Smooth muscle cell (in vitro differentiated cells): Measurements from ENCODE around the gene IL7R. TPM values are rescaled to one million over a fixed set of nuclear protein-coding genes. Genes with fewer than 3 reads are reported as not detected.

Experiments
- DNase-seq: peaks from one replicate; lab custom pipeline; 2025; ENCODE audit not compliant: unreplicated experiment; lab: John Stamatoyannopoulos, UW
- H2AFZ ChIP-seq: fragments of 200-600 bp; sonication (generic); 2 replicates; pipeline ENCODE4 v1.6.0; 2016; ENCODE audit warnings: antibody characterized with exemption, low read depth, mild to moderate bottlenecking
- H3F3A ChIP-seq: fragments of 200-600 bp; sonication (generic); 2 replicates; pipeline ENCODE4 v1.6.0; 2017; ENCODE audit warnings: antibody characterized with exemption, low read depth
- H3K27ac ChIP-seq: fragments of 200-600 bp; sonication (generic); 2 replicates; pipeline ENCODE4 v1.5.1; 2016; ENCODE audit warnings: low read depth, mild to moderate bottlenecking
- H3K27me3 ChIP-seq: fragments of 200-600 bp; sonication (generic); 2 replicates; pipeline ENCODE4 v1.6.1; 2016; ENCODE audit warnings: low read depth, mild to moderate bottlenecking
- H3K36me3 ChIP-seq: fragments of 200-600 bp; sonication (generic); 2 replicates; pipeline ENCODE4 v1.5.1; 2016; ENCODE audit warnings: low read depth
- H3K4me1 ChIP-seq: fragments of 200-600 bp; sonication (generic); 2 replicates; pipeline ENCODE4 v1.5.1; 2016; ENCODE audit warnings: low read depth
- H3K4me2 ChIP-seq: fragments of 200-600 bp; sonication (generic); 2 replicates; pipeline ENCODE4 v1.6.0; 2016; ENCODE audit warnings: mild to moderate bottlenecking
- H3K4me3 ChIP-seq: fragments of 200-600 bp; sonication (generic); 2 replicates; pipeline ENCODE4 v1.5.1; 2016; ENCODE audit warnings: mild to moderate bottlenecking
- H3K79me2 ChIP-seq: fragments of 200-600 bp; sonication (generic); 2 replicates; pipeline ENCODE4 v1.6.0; 2016; ENCODE audit warnings: low read depth, mild to moderate bottlenecking
- H3K9ac ChIP-seq: fragments of 200-600 bp; sonication (generic); 2 replicates; pipeline ENCODE4 v1.6.0; 2016; ENCODE audit warnings: low read depth
- H3K9me3 ChIP-seq: fragments of 200-600 bp; sonication (generic); replicated peaks from 2 replicates; pipeline ENCODE4 v1.5.1; 2016; ENCODE audit warnings: low read depth
- H4K20me1 ChIP-seq: fragments of 200-600 bp; sonication (generic); 2 replicates; pipeline ENCODE4 v1.6.0; 2016; ENCODE audit warnings: low read depth
- WGBS: methylation state at CpG from one replicate; pipeline ENCODE4 v1.1.7; 2016; ENCODE audit warnings: low lambda C conversion rate; 5-methylcytosine and 5-hydroxymethylcytosine counted together
- polyA plus RNA-seq: library from polyadenylated mRNA; unstranded; fragments of >200 nt; fragmentation: Nextera tagmentation; extraction: Ambion mirVana; gene quantifications from 2 replicates; pipeline ENCODE4 v1.2.1, GENCODE V29; 2016
- total RNA-seq: library from RNA; depleted of rRNA; stranded (reverse); fragments of >200 nt; gene quantifications from 2 replicates; pipeline ENCODE4 v1.2.3, GENCODE V29; 2014
- TF ChIP-seq, protein P1 (sequence below): fragments of 200-600 bp; sonication (generic); IDR thresholded peaks from 2 replicates; pipeline ENCODE4 v1.5.1; 2017; ENCODE audit warnings: borderline replicate concordance, mild to moderate bottlenecking, antibody characterized with exemption; ENCODE audit not compliant: insufficient read depth, poor library complexity, severe bottlenecking

Gene IL7R
- total and polyA plus RNA-seq, 2 experiments from 2014 or later, result 4.4 to 15.9 TPM

DNA sequence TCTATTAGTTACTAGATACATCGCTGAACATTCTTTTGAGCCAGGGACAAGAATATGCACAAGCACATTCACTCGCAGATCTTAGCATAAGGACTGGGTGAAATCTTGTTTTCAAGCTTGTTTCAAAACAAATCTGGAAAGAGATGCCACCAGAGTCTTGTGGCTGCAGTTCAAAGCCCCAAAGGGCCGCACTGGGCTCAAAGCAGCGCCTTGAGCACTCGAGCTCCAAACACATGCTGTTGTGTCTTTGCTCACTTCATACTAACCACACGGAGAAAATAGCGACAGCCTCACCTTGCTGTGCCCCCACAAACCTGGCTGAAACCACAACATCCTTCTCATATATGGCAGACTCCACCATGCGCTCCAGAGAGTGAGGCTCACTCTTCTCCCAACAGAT, 34.2 kb upstream of the IL7R start:
- Histone ChIP-seq H3K9me3 (no peaks in the 10 kb centered on the region), H3K27me3 (no peaks in the 10 kb centered on the region), H3F3A (no peaks in the 10 kb centered on the region), H3K36me3 (no peaks in the 10 kb centered on the region), H2AFZ (no peak overlapping the region), H3K4me1 (no peaks in the 10 kb centered on the region), H3K27ac (no peak overlapping the region), H3K79me2 (no peaks in the 10 kb centered on the region), H3K4me2 (no peak overlapping the region), H3K4me3 (no peak overlapping the region), H4K20me1 (no peaks in the 10 kb centered on the region), H3K9ac (no peak overlapping the region)
- no peak for DNase-seq
- WGBS, result 91% methylated on average over 8 of the region's 8 CpGs
- TF ChIP-seq, protein P1, sequence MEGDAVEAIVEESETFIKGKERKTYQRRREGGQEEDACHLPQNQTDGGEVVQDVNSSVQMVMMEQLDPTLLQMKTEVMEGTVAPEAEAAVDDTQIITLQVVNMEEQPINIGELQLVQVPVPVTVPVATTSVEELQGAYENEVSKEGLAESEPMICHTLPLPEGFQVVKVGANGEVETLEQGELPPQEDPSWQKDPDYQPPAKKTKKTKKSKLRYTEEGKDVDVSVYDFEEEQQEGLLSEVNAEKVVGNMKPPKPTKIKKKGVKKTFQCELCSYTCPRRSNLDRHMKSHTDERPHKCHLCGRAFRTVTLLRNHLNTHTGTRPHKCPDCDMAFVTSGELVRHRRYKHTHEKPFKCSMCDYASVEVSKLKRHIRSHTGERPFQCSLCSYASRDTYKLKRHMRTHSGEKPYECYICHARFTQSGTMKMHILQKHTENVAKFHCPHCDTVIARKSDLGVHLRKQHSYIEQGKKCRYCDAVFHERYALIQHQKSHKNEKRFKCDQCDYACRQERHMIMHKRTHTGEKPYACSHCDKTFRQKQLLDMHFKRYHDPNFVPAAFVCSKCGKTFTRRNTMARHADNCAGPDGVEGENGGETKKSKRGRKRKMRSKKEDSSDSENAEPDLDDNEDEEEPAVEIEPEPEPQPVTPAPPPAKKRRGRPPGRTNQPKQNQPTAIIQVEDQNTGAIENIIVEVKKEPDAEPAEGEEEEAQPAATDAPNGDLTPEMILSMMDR, result no peak

DNA sequence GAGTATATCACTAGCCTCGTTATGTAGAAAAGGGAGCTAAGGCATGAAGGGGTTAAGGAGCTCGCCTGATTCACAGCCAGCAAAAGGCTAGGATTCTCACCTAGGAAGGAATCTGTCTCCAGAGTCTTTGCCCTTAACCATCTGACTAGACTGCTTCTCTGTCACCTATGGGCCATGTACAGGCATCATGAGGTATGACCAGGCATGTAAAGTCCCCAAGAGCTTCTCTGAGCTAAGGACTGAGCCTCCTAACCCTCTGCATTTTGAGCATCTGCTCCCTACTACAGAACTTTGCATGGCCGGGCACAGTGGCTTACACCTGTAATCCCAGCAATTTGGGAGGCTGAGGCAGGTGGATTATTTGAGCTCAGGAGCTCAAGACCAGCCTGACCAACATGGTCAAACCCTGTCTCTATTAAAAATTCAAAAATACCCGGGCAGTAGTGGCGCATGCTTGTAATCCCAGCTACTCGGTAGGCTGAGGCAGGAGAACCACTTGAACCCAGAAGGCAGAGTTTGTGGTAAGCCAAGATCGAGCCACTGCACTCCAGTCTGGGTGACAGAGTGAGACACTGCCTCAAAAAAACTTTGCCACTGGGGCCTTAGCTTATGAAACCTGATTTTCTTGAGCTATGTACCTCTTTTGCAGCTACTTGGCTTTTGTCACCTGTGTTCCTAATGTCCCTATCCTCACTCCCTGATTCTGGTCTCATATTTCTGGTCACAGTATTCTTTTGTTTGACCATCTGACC, 33.2 kb upstream of the IL7R start:
- Histone ChIP-seq H4K20me1 (no peaks in the 10 kb centered on the region), H3F3A (no peaks in the 10 kb centered on the region), H3K79me2 (no peaks in the 10 kb centered on the region), H3K4me2 (no peak overlapping the region), H3K36me3 (no peaks in the 10 kb centered on the region), H3K27ac (no peak overlapping the region), H3K9me3 (no peaks in the 10 kb centered on the region), H3K4me3 (no peak overlapping the region), H3K9ac (no peak overlapping the region), H2AFZ (no peak overlapping the region), H3K4me1 (no peaks in the 10 kb centered on the region), H3K27me3 (no peaks in the 10 kb centered on the region)
- TF ChIP-seq, protein P1, result no peak
- DNase-seq, result no peak
- 75% methylated on average over 7 of the region's 7 CpGs for WGBS

DNA sequence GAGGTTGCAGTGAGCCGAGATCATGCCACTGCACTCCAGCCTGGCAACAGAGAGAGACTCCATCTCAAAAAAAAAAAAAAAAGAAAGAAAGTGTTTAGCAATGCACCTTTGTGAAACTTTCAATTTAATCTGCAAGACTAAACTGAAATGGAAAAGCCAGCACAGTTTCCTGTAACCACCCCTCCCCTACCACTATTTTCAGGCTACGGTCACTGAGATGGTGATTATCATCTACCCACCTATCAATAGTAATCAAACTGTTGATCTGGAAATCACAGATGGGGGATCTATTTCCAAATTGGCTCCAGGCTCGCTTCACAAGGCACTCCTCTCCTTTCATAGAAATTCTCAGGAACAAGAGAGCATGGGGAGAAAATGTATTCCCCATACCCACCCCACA, 30.6 kb upstream of the IL7R start:
- Histone ChIP-seq H2AFZ (no peak overlapping the region), H3K9me3 (no peaks in the 10 kb centered on the region), H3K9ac (no peak overlapping the region), H3K4me3 (no peak overlapping the region), H3K4me1 (no peaks in the 10 kb centered on the region), H3K36me3 (no peaks in the 10 kb centered on the region), H3K27ac (no peak overlapping the region), H4K20me1 (no peaks in the 10 kb centered on the region), H3F3A (no peaks in the 10 kb centered on the region), H3K4me2 (no peak overlapping the region), H3K79me2 (no peaks in the 10 kb centered on the region), H3K27me3 (no peaks in the 10 kb centered on the region)
- 83% methylated on average over 3 of the region's 3 CpGs for WGBS
- TF ChIP-seq, protein P1, result no peak
- no peak for DNase-seq

DNA sequence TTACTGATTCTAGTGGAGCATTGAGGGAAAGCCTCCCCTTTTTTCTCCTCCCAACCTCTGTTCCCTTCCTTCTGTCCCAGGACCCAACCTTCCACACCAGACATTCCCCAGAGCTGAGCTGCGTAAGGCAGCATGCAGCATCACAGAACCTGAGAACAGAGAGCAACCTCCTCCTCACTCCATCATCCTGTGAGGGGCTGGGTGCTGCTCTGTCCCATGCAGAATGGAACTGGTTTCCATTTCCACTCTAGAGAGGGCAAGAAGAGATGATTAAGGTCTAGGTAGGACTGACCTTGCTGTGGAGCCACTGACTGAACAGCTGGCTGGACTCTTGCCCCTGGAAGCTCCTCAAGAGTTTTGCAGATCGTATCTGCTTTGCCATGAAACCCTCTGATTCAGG, 30.1 kb upstream of the IL7R start:
- H3K4me2 ChIP-seq, result no peak overlapping the region
- H3K27ac ChIP-seq, result no peak overlapping the region
- H3K4me3 ChIP-seq, result no peak overlapping the region
- no peaks in the 10 kb centered on the region for H4K20me1 ChIP-seq
- H3K4me1 ChIP-seq, result no peaks in the 10 kb centered on the region
- TF ChIP-seq, protein P1, result no peak
- H3K79me2 ChIP-seq, result no peaks in the 10 kb centered on the region
- 86% methylated on average over 2 of the region's 2 CpGs for WGBS
- no peak for DNase-seq
- H3K9me3 ChIP-seq, result no peaks in the 10 kb centered on the region
- no peaks in the 10 kb centered on the region for H3K36me3 ChIP-seq
- no peaks in the 10 kb centered on the region for H3K27me3 ChIP-seq
- H3F3A ChIP-seq, result no peaks in the 10 kb centered on the region
- no peak overlapping the region for H3K9ac ChIP-seq
- H2AFZ ChIP-seq, result no peak overlapping the region
